A549 (cell line): Measurements from ENCODE around the gene FCHSD1.

Experiments
- CBX8 ChIP-seq: fragments of 200-600 bp; sonication (generic); IDR thresholded peaks from 2 replicates; pipeline ENCODE4 v1.6.1; 2016
- CEBPB ChIP-seq, 2 experiments: fragments of >200 bp in 1 of 2; sonication (Bioruptor Twin) in 1 of 2; formaldehyde crosslinking in 1 of 2; IDR thresholded peaks; 2 replicates each; pipeline ENCODE4 v1.6.1; 2012 to 2016
- CHD4 ChIP-seq: fragments of 200-600 bp; sonication (generic); IDR thresholded peaks from 2 replicates; pipeline ENCODE4 v1.6.1; 2016; ENCODE audit warnings: antibody characterized with exemption, mild to moderate bottlenecking, borderline replicate concordance
- CTCF ChIP-seq: fragments of >200 bp; sonication (Bioruptor Twin); formaldehyde crosslinking; IDR thresholded peaks from 3 replicates; pipeline ENCODE4 v1.5.1; 2016
- EP300 ChIP-seq, 2 experiments: fragments of >200 bp; sonication (Bioruptor Twin); formaldehyde crosslinking; IDR thresholded peaks; 2 replicates in 1 of 2; 3 replicates in 1 of 2; pipeline ENCODE4 v1.6.1; 2016 to 2017
- KDM5A ChIP-seq: fragments of 200-600 bp; sonication (generic); IDR thresholded peaks from 2 replicates; pipeline ENCODE4 v1.6.1; 2016; ENCODE audit warnings: antibody characterized with exemption, mild to moderate bottlenecking
- MAX ChIP-seq: IDR thresholded peaks from 2 replicates; pipeline ENCODE4 v1.6.1; 2012
- MYC ChIP-seq: IDR thresholded peaks from 2 replicates; pipeline ENCODE4 v1.6.1; 2012; ENCODE audit warnings: mild to moderate bottlenecking, inconsistent platforms, low read length, improper control_type of control experiment, borderline replicate concordance
- POLR2A ChIP-seq: IDR thresholded peaks from 2 replicates; pipeline ENCODE4 v1.6.1; 2012; ENCODE audit warnings: mild to moderate bottlenecking, low read length
- REST ChIP-seq: fragments of 200-600 bp; sonication (generic); IDR thresholded peaks from 2 replicates; pipeline ENCODE4 v1.6.1; 2016; ENCODE audit warnings: antibody characterized with exemption, mild to moderate bottlenecking, moderate library complexity
- SREBF2 ChIP-seq: fragments of 450-650 bp; IDR thresholded peaks from 2 replicates; pipeline ENCODE4 v1.6.1; 2014; ENCODE audit warnings: mild to moderate bottlenecking, moderate library complexity
- TP53 ChIP-seq: fragments of 250-450 bp; sonication (Bioruptor Pico); IDR thresholded peaks from 2 replicates; pipeline ENCODE4 v1.5.0; 2021; ENCODE audit warnings: mild to moderate bottlenecking, moderate library complexity

- TF ChIP-seq EP300 (IDR thresholded peaks at IDR 0.05) (no peak), CBX8 (no peak), CEBPB (IDR thresholded peaks at IDR 0.05) (no peak), POLR2A (no peak), KDM5A (no peak), CTCF (no peak), MYC (no peak), TP53 (CRISPR knock-in tag) (no peak), CHD4 (no peak), MAX (no peak), SREBF2 (no peak), REST (no peak)
Measured at GRCh38 chr5:141680178-141680577, 29.0 kb upstream of the FCHSD1 start.
